ENCODE measurements around the gene NANOS2. TPM values are rescaled to one million over a fixed set of nuclear protein-coding genes. Genes with fewer than 3 reads are reported as not detected.
A peak's percentile ranks its signal among the peaks of the same experiment; 100 is the strongest.

The NANOS2 gene
- total and polyA plus RNA-seq, 9 of the 15 experiments (the other 6 are each of a cell fraction or from before 2014, with no cell fraction given), result not detected

GRCh38 chr19:45927565-45928261 lies 13.1 kb upstream of the NANOS2 start:
- CTCF ChIA-PET (ENCODE audit: low intra/inter-chr PET ratio), result no interaction called here
- H3K27ac ChIP-seq (ENCODE audit: extremely low read depth, low read depth, low read length), result peak overlapping the region; percentile 46; the same call in 2 of the 3 replicates
- TF ChIP-seq ZNF165 (CRISPR knock-in tag; IDR thresholded peaks at IDR 0.05; ENCODE audit: borderline replicate concordance), result no peak
- TF ChIP-seq ESRRB (CRISPR knock-in tag; IDR thresholded peaks at IDR 0.05; ENCODE audit: borderline replicate concordance), result no peak
- no peak for TF ChIP-seq ZNF449 (CRISPR knock-in tag; IDR thresholded peaks at IDR 0.05)
- TF ChIP-seq HNRNPUL1 (IDR thresholded peaks at IDR 0.05; ENCODE audit: low read length), result no peak
- TF ChIP-seq GABPB2 (CRISPR knock-in tag; conservative IDR thresholded peaks at IDR 0.05), result no peak
- TF ChIP-seq KLF13 (tag; IDR thresholded peaks at IDR 0.05; ENCODE audit: borderline replicate concordance, low read depth), result 0 out of 2 replicates have a peak, but pooled peaks have one; percentile 61
- TF ChIP-seq ARID1B (IDR thresholded peaks at IDR 0.05), result no peak
- no peak for TF ChIP-seq MTA2 (IDR thresholded peaks at IDR 0.05; ENCODE audit: low read depth)
- no peak for TF ChIP-seq GATAD2A (IDR thresholded peaks at IDR 0.05)
- peak; percentile 60; the same call in 1 of the 2 replicates for TF ChIP-seq ESRRA (IDR thresholded peaks at IDR 0.05; ENCODE audit: borderline replicate concordance, low read depth)
- TF ChIP-seq MCM2 (IDR thresholded peaks at IDR 0.05; ENCODE audit: low read depth), result no peak
- TF ChIP-seq MNT (conservative IDR thresholded peaks at IDR 0.05), result peak; percentile 73 to 91
- TF ChIP-seq MBD1 (CRISPR knock-in tag; IDR thresholded peaks at IDR 0.05), result peak; percentile 86; the same call in 1 of the 2 replicates
- TF ChIP-seq CTBP1 (IDR thresholded peaks at IDR 0.05; ENCODE audit: borderline replicate concordance), result peak; percentile 74
- TF ChIP-seq XRCC3 (IDR thresholded peaks at IDR 0.05), result no peak
- no peak for TF ChIP-seq ZKSCAN3 (CRISPR knock-in tag; IDR thresholded peaks at IDR 0.05)
- TF ChIP-seq ZNF253 (CRISPR knock-in tag; conservative IDR thresholded peaks at IDR 0.05), result no peak
- TF ChIP-seq MXD1 (CRISPR knock-in tag; IDR thresholded peaks at IDR 0.05; ENCODE audit: borderline replicate concordance, poor library complexity, severe bottlenecking), result no peak

More at GRCh38 chr19:45927565-45928261, 13.1 kb upstream of the NANOS2 start:
- intact Hi-C loops (cut with micrococcal nuclease) (no loop called here), in situ Hi-C loops (cut with MboI) (no loop called here)
- no peaks in the 10 kb centered on the region for H3K79me2 ChIP-seq (ENCODE audit: control insufficient read depth, insufficient read depth, low read length)
- peak overlapping the region; percentile 51 for H3K4me2 ChIP-seq (ENCODE audit: insufficient read depth, low read length)
- ATAC-seq (peak; percentile 99), DNase-seq (ENCODE audit: extremely low read depth in 1 of 4, low spot score in 3 of 4) (peak; percentile 96 to 98 (median 98)), FAIRE-seq (peak; percentile 98)
- WGBS (ENCODE audit: insufficient coverage, low coverage, missing lambda C conversion rate), result 6% methylated on average over 31 of the region's 33 CpGs
- POLR2A ChIA-PET, result interaction anchor here (0.7 to 1.3 kb wide), 3 partner anchors 9 to 314 kb away, joined by 3 to 7 read pairs (median 3); no protein-coding TSS in a partner anchor
- no peaks in the 10 kb centered on the region for H4K20me1 ChIP-seq (replicated peaks; ENCODE audit: control insufficient read depth, insufficient read depth, low read length)
- no TSS peak for BruUV-seq (replicated peaks)
- H3K4me3 ChIP-seq, result 0 out of 2 replicates have a peak overlapping the region, but pooled peaks have one; percentile 2
- H3K27me3 ChIP-seq (ENCODE audit: control insufficient read depth in 2 of 2, insufficient read depth in 2 of 2, low read length in 2 of 2), result peaks cover 6 to 16% of the 10 kb centered on the region in 2 experiments; a peak in 4 of 5 replicates
- H3K36me3 ChIP-seq (ENCODE audit: control insufficient read depth, insufficient read depth, low read length), result no peaks in the 10 kb centered on the region
- no peaks in the 10 kb centered on the region for H3K9me1 ChIP-seq (ENCODE audit: control insufficient read depth, insufficient read depth, low read length)
- peaks cover 2 to 12% of the 10 kb centered on the region in 2 experiments; a peak in 3 of 5 replicates for H3K4me1 ChIP-seq (replicated peaks in 1 of 2; ENCODE audit: control insufficient read depth in 2 of 2, insufficient read depth in 2 of 2, low read length in 2 of 2)
- H3K9me3 ChIP-seq (replicated peaks; ENCODE audit: control insufficient read depth, insufficient read depth, low read depth, low read length), result no peaks in the 10 kb centered on the region
- H2AFZ ChIP-seq (ENCODE audit: low read depth, low read length), result peak overlapping the region; percentile 88
- H3K9ac ChIP-seq (ENCODE audit: insufficient read depth in 1 of 2, low read depth in 2 of 2, low read length in 2 of 2), result peak overlapping the region; percentile 45 to 89

All from K562 (cell line).